ENCODE data around the gene TBL1XR1.

Gene TBL1XR1

GRCh38 chr3:177124882-177125281 is 72.4 kb downstream of the TBL1XR1 start:
- no peak for DNase-seq (ENCODE audit: low read depth)
- TF ChIP-seq, protein P1, sequence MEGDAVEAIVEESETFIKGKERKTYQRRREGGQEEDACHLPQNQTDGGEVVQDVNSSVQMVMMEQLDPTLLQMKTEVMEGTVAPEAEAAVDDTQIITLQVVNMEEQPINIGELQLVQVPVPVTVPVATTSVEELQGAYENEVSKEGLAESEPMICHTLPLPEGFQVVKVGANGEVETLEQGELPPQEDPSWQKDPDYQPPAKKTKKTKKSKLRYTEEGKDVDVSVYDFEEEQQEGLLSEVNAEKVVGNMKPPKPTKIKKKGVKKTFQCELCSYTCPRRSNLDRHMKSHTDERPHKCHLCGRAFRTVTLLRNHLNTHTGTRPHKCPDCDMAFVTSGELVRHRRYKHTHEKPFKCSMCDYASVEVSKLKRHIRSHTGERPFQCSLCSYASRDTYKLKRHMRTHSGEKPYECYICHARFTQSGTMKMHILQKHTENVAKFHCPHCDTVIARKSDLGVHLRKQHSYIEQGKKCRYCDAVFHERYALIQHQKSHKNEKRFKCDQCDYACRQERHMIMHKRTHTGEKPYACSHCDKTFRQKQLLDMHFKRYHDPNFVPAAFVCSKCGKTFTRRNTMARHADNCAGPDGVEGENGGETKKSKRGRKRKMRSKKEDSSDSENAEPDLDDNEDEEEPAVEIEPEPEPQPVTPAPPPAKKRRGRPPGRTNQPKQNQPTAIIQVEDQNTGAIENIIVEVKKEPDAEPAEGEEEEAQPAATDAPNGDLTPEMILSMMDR (conservative IDR thresholded peaks at IDR 0.05; ENCODE audit: control insufficient read depth, insufficient read depth, low read depth, low read length), result no peak
- no peak overlapping the region for H3K4me3 ChIP-seq (ENCODE audit: control insufficient read depth, low read depth, low read length)

DNA sequence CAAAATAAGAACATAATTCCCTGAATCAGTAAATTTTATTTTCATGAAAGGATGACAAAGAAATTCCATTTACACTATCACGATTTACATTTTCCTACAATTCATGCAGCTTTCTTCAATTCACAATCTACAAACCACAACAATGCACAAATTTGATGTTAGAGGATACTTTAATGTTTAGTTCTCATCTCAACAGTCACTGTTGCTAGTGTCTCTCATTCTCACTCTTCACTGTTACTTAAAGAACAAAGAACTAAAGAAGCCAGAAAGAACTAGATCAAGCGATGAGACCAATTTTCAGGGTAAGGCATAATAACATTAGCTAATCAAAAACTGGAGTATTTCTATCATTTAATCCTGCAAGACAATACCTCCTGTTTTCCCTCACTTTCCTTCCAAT is 73.5 kb downstream of the TBL1XR1 start:
- no peak for DNase-seq (ENCODE audit: low read depth)
- TF ChIP-seq, protein P1 (conservative IDR thresholded peaks at IDR 0.05; ENCODE audit: control insufficient read depth, insufficient read depth, low read depth, low read length), result no peak
- no peak overlapping the region for H3K4me3 ChIP-seq (ENCODE audit: control insufficient read depth, low read depth, low read length)

- DNase-seq (ENCODE audit: low read depth), result no peak
- TF ChIP-seq, protein P1 (conservative IDR thresholded peaks at IDR 0.05; ENCODE audit: control insufficient read depth, insufficient read depth, low read depth, low read length), result no peak
- no peak overlapping the region for H3K4me3 ChIP-seq (ENCODE audit: control insufficient read depth, low read depth, low read length)
Measured at GRCh38 chr3:177122183-177122856, 75.0 kb downstream of the TBL1XR1 start.

DNA sequence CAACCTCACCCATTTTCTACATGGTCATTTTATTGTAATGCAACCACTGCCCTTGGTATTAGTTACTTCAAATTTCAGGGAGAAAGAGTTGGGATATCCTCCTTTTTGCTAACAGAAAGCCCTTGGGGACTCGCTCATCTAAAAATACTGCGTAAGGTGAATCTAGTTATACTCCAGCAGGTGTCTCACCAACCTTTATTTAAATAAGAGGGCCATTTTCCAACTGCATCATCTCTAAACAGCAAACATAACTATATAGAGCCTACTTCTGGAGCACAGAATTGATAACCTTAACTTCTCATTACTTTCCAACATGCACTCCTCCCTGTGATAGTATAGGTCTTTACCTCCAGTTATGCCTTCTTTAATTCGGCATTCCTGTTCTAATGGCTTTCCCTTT is 77.5 kb downstream of the TBL1XR1 start:
- TF ChIP-seq, protein P1 (conservative IDR thresholded peaks at IDR 0.05; ENCODE audit: control insufficient read depth, insufficient read depth, low read depth, low read length), result no peak
- no peak for DNase-seq (ENCODE audit: low read depth)
- H3K4me3 ChIP-seq (ENCODE audit: control insufficient read depth, low read depth, low read length), result no peak overlapping the region

GRCh38 chr3:177114253-177114652 is 83.0 kb downstream of the TBL1XR1 start:
- H3K4me3 ChIP-seq (ENCODE audit: control insufficient read depth, low read depth, low read length), result no peak overlapping the region
- no peak for DNase-seq (ENCODE audit: low read depth)
- TF ChIP-seq, protein P1 (conservative IDR thresholded peaks at IDR 0.05; ENCODE audit: control insufficient read depth, insufficient read depth, low read depth, low read length), result no peak

- H3K4me3 ChIP-seq (ENCODE audit: control insufficient read depth, low read depth, low read length), result no peak overlapping the region
- no peak for DNase-seq (ENCODE audit: low read depth)
- TF ChIP-seq, protein P1 (conservative IDR thresholded peaks at IDR 0.05; ENCODE audit: control insufficient read depth, insufficient read depth, low read depth, low read length), result no peak
Measured at GRCh38 chr3:177111541-177111949, 85.7 kb downstream of the TBL1XR1 start.

All from fibroblast of mammary gland (primary cell).